ENCODE data around the gene AGBL1.

DNA sequence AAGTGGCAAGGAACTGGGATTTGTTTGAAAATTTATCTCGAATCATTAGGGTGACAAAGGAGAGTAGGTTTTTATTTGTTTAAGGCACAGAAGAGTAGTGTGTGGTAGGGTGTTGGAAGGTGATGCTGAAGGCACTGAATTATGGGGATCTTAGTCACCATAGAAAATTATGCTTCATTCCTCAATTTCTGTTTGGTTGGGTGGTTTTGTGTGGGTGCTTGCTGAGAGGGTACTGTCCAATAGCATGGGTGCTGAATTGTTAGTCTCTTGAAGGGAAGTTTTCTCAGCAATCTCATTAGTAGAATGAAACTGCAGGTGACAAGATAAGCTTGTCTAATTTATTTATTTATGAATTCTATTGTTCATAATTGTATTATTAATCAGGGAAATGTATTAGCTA is 610.9 kb downstream of the AGBL1 start:
- TF ChIP-seq, protein P1, sequence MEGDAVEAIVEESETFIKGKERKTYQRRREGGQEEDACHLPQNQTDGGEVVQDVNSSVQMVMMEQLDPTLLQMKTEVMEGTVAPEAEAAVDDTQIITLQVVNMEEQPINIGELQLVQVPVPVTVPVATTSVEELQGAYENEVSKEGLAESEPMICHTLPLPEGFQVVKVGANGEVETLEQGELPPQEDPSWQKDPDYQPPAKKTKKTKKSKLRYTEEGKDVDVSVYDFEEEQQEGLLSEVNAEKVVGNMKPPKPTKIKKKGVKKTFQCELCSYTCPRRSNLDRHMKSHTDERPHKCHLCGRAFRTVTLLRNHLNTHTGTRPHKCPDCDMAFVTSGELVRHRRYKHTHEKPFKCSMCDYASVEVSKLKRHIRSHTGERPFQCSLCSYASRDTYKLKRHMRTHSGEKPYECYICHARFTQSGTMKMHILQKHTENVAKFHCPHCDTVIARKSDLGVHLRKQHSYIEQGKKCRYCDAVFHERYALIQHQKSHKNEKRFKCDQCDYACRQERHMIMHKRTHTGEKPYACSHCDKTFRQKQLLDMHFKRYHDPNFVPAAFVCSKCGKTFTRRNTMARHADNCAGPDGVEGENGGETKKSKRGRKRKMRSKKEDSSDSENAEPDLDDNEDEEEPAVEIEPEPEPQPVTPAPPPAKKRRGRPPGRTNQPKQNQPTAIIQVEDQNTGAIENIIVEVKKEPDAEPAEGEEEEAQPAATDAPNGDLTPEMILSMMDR (IDR thresholded peaks at IDR 0.05), result no peak
- no peak for TF ChIP-seq POLR2A (IDR thresholded peaks at IDR 0.05)

All from heart left ventricle (tissue), 13 donors.